HEK293 (cell line): ENCODE measurements around the gene CPLX1.

ENCODE experiments used
- CTCF ChIA-PET: fragments of 350-600 bp; formaldehyde crosslinking; extraction: SDS; loops from one replicate; lab custom pipeline; 2021; ENCODE audit warnings: antibody characterized with exemption; lab: Yijun Ruan, JAX
- POLR2A ChIA-PET: fragments of 300-600 bp; formaldehyde crosslinking; extraction: SDS; loops from one replicate; lab custom pipeline; 2020; ENCODE audit warnings: antibody characterized with exemption, inconsistent platforms; lab: Yijun Ruan, JAX
- H3K27ac ChIP-seq: fragments of 200-500 bp; sonication (Bioruptor generic); 2 replicates; pipeline ENCODE4 v1.5.1; 2014; ENCODE audit warnings: low read depth, low read length, control low read depth, inconsistent platforms; ENCODE audit errors: extremely low read depth
- H3K36me3 ChIP-seq, 2 experiments: fragments of 200-500 bp in 1 of 2; sonication (Bioruptor generic) in 1 of 2; 1 replicate in 1 of 2; 2 replicates in 1 of 2; pipeline ENCODE4 v1.5.1; 2014 to 2017; ENCODE audit warnings: inconsistent platforms in 2 of 2, low read length in 2 of 2; ENCODE audit not compliant: control insufficient read depth in 2 of 2, insufficient read depth in 1 of 2
- H3K4me1 ChIP-seq: fragments of 200-500 bp; sonication (Bioruptor generic); 2 replicates; pipeline ENCODE4 v1.5.1; 2014; ENCODE audit warnings: mild to moderate bottlenecking, low read length, inconsistent platforms; ENCODE audit not compliant: control insufficient read depth, insufficient read depth
- H3K4me3 ChIP-seq: 2 replicates; pipeline ENCODE4 v1.5.1; 2011; ENCODE audit warnings: low read depth, mild to moderate bottlenecking, control low read depth, low read length, moderate library complexity
- H3K9me3 ChIP-seq: fragments of 200-500 bp; sonication (Bioruptor generic); 2 replicates; pipeline ENCODE4 v1.5.1; 2014; ENCODE audit warnings: low read depth, low read length, inconsistent platforms; ENCODE audit not compliant: control insufficient read depth, insufficient read depth
- AEBP2 ChIP-seq: fragments of 450-650 bp; formaldehyde crosslinking; IDR thresholded peaks from 2 replicates; pipeline ENCODE4 v1.5.1; 2016; ENCODE audit warnings: missing biosample characterization, missing genetic modification characterization, borderline replicate concordance
- FEZF1 ChIP-seq: fragments of 450-650 bp; formaldehyde crosslinking; IDR thresholded peaks from 2 replicates; pipeline ENCODE4 v1.5.1; 2016; ENCODE audit warnings: missing biosample characterization, missing genetic modification characterization
- GFI1B ChIP-seq: fragments of 450-650 bp; formaldehyde crosslinking; IDR thresholded peaks from 2 replicates; pipeline ENCODE4 v1.5.1; 2016; ENCODE audit warnings: missing biosample characterization, missing genetic modification characterization
- SCRT2 ChIP-seq: fragments of 450-650 bp; formaldehyde crosslinking; IDR thresholded peaks from 2 replicates; pipeline ENCODE4 v1.5.1; 2016; ENCODE audit warnings: missing biosample characterization, missing genetic modification characterization
- SP2 ChIP-seq: fragments of 450-650 bp; formaldehyde crosslinking; IDR thresholded peaks from 2 replicates; pipeline ENCODE4 v1.5.1; 2016; ENCODE audit warnings: missing biosample characterization, missing genetic modification characterization
- TRIM28 ChIP-seq: IDR thresholded peaks from 2 replicates; pipeline ENCODE4 v1.6.1; 2011; ENCODE audit warnings: low read length, control low read depth, borderline replicate concordance
- ZBTB44 ChIP-seq: fragments of 450-650 bp; IDR thresholded peaks from 2 replicates; pipeline ENCODE4 v1.5.1; 2018; ENCODE audit warnings: missing biosample characterization, mild to moderate bottlenecking, missing genetic modification characterization
- ZBTB8A ChIP-seq: fragments of 450-650 bp; formaldehyde crosslinking; IDR thresholded peaks from 2 replicates; pipeline ENCODE4 v1.5.1; 2016; ENCODE audit warnings: missing biosample characterization, missing genetic modification characterization
- ZEB2 ChIP-seq: fragments of 450-650 bp; formaldehyde crosslinking; IDR thresholded peaks from 2 replicates; pipeline ENCODE4 v1.5.1; 2016; ENCODE audit warnings: missing biosample characterization, missing genetic modification characterization
- ZIC2 ChIP-seq: fragments of 450-650 bp; formaldehyde crosslinking; IDR thresholded peaks from 2 replicates; pipeline ENCODE4 v1.5.1; 2016; ENCODE audit warnings: missing biosample characterization, missing genetic modification characterization
- ZNF18 ChIP-seq: fragments of 450-650 bp; formaldehyde crosslinking; IDR thresholded peaks from 2 replicates; pipeline ENCODE4 v1.5.1; 2016; ENCODE audit warnings: missing biosample characterization, missing genetic modification characterization
- ZNF223 ChIP-seq: fragments of 450-650 bp; formaldehyde crosslinking; IDR thresholded peaks from 2 replicates; pipeline ENCODE4 v1.5.1; 2016; ENCODE audit warnings: missing biosample characterization, missing genetic modification characterization
- ZNF324 ChIP-seq: fragments of 450-650 bp; formaldehyde crosslinking; IDR thresholded peaks from 2 replicates; pipeline ENCODE4 v1.5.1; 2016; ENCODE audit warnings: missing biosample characterization, missing genetic modification characterization
- ZNF513 ChIP-seq: fragments of 450-650 bp; IDR thresholded peaks from 2 replicates; pipeline ENCODE4 v1.5.1; 2018; ENCODE audit warnings: missing biosample characterization, missing genetic modification characterization
- ZNF580 ChIP-seq: fragments of 450-650 bp; formaldehyde crosslinking; IDR thresholded peaks from 2 replicates; pipeline ENCODE4 v1.5.1; 2016; ENCODE audit warnings: missing biosample characterization, missing genetic modification characterization
- ZNF654 ChIP-seq: fragments of 450-650 bp; formaldehyde crosslinking; IDR thresholded peaks from 2 replicates; pipeline ENCODE4 v1.5.1; 2016; ENCODE audit warnings: low read depth, missing biosample characterization, missing genetic modification characterization
- ZNF664 ChIP-seq: fragments of 450-650 bp; formaldehyde crosslinking; IDR thresholded peaks from 2 replicates; pipeline ENCODE4 v1.5.1; 2016; ENCODE audit warnings: missing biosample characterization, missing genetic modification characterization
- ZNF768 ChIP-seq: fragments of 450-650 bp; formaldehyde crosslinking; IDR thresholded peaks from 2 replicates; pipeline ENCODE4 v1.5.1; 2018; ENCODE audit warnings: missing biosample characterization, mild to moderate bottlenecking, missing genetic modification characterization
- ZNF837 ChIP-seq: fragments of 450-650 bp; formaldehyde crosslinking; IDR thresholded peaks from 2 replicates; pipeline ENCODE4 v1.5.1; 2016; ENCODE audit warnings: missing biosample characterization, missing genetic modification characterization
- TF ChIP-seq, protein P1 (sequence below): fragments of 450-650 bp; formaldehyde crosslinking; IDR thresholded peaks from 2 replicates; pipeline ENCODE4 v1.5.1; 2016; ENCODE audit warnings: missing biosample characterization, missing genetic modification characterization

CPLX1 gene

GRCh38 chr4:832536-832935, 6.6 kb upstream of the CPLX1 start:
- CTCF ChIA-PET, result no interaction called here
- no peak overlapping the region for H3K4me3 ChIP-seq
- POLR2A ChIA-PET, result no interaction called here
- no peaks in the 10 kb centered on the region for H3K36me3 ChIP-seq
- no peaks in the 10 kb centered on the region for H3K9me3 ChIP-seq
- H3K27ac ChIP-seq, result no peak overlapping the region
- TF ChIP-seq ZBTB8A (tag by site-specific recombination), result peak; percentile 47
- no peak for TF ChIP-seq ZBTB44 (tag by site-specific recombination)
- TF ChIP-seq, all 188 proteins: peak for 1
- no peaks in the 10 kb centered on the region for H3K4me1 ChIP-seq

GRCh38 chr4:832108-832507, 6.2 kb upstream of the CPLX1 start:
- H3K4me3 ChIP-seq, result no peak overlapping the region
- POLR2A ChIA-PET, result no interaction called here
- no peaks in the 10 kb centered on the region for H3K9me3 ChIP-seq
- H3K36me3 ChIP-seq, result no peaks in the 10 kb centered on the region
- no peak for TF ChIP-seq FEZF1
- TF ChIP-seq, protein P1, sequence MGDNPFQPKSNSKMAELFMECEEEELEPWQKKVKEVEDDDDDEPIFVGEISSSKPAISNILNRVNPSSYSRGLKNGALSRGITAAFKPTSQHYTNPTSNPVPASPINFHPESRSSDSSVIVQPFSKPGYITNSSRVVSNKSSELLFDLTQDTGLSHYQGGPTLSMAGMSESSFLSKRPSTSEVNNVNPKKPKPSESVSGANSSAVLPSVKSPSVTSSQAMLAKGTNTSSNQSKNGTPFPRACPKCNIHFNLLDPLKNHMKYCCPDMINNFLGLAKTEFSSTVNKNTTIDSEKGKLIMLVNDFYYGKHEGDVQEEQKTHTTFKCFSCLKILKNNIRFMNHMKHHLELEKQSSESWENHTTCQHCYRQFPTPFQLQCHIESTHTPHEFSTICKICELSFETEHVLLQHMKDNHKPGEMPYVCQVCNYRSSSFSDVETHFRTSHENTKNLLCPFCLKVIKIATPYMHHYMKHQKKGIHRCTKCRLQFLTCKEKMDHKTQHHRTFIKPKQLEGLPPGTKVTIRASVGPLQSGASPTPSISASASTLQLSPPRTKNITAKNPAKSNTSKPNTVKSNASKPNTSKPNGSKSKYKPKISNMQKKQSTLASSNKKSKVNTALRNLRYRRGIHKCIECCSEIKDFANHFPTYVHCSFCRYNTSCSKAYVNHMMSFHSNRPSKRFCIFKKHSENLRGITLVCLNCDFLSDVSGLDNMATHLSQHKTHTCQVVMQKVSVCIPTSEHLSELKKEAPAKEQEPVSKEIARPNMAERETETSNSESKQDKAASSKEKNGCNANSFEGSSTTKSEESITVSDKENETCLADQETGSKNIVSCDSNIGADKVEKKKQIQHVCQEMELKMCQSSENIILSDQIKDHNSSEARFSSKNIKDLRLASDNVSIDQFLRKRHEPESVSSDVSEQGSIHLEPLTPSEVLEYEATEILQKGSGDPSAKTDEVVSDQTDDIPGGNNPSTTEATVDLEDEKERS (tag by site-specific recombination), result no peak
- no peak for TF ChIP-seq ZNF664 (tag by site-specific recombination)
- TF ChIP-seq ZIC2 (tag by site-specific recombination), result no peak
- TF ChIP-seq ZNF580 (tag by site-specific recombination), result no peak
- no peak for TF ChIP-seq ZNF654 (tag by site-specific recombination)
- TF ChIP-seq ZNF223, result no peak
- no peak for TF ChIP-seq SP2 (tag by site-specific recombination)
- no peak for TF ChIP-seq GFI1B (tag by site-specific recombination)
- no peak for TF ChIP-seq SCRT2 (tag by site-specific recombination)
- TF ChIP-seq ZNF837 (tag by site-specific recombination), result no peak
- TF ChIP-seq TRIM28, result no peak
- TF ChIP-seq ZEB2 (tag by site-specific recombination), result no peak
- no peak for TF ChIP-seq ZNF18
- no peak for TF ChIP-seq ZNF768
- no peak for TF ChIP-seq ZNF324 (tag by site-specific recombination)
- TF ChIP-seq AEBP2 (tag by site-specific recombination), result no peak
- no peak for TF ChIP-seq ZNF513 (tag by site-specific recombination)
- CTCF ChIA-PET, result no interaction called here
- no peak overlapping the region for H3K27ac ChIP-seq
- H3K4me1 ChIP-seq, result no peaks in the 10 kb centered on the region
